C4-2B (cell line): Measurements from ENCODE around the gene BCLAF3.

Source experiments
- H3K27ac ChIP-seq: fragments of 450-650 bp; 2 replicates; pipeline ENCODE4 v1.5.1; 2017
- CTCF ChIP-seq: fragments of 450-650 bp; conservative IDR thresholded peaks from 2 replicates; pipeline ENCODE4 v1.5.1; 2017; ENCODE audit warnings: mild to moderate bottlenecking
- ZFX ChIP-seq: fragments of 450-650 bp; IDR thresholded peaks from 2 replicates; pipeline ENCODE4 v1.6.1; 2017

BCLAF3 gene

GRCh38 chrX:19956306-19956705, 34.6 kb downstream of the BCLAF3 start:
- H3K27ac ChIP-seq: no peak overlapping the region
- TF ChIP-seq ZFX (no peak), CTCF (no peak)

DNA sequence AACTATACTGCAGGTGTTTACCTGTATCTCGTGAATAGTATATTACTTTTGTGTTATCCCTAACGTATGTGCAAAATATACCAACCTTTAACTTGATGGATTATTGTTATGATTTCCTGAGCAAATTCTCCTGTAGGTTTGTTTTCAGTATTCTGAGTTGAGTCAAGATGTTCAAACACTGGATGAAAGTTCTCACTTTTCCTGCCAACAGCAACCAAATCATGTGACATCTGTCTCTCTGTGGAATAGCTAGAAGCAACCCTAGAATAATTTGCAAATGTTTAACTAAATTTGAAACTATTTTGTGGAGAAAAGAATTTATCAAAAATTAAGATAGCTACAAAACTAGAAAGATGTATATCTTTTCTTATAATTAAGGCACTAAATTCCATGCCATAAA, 35.6 kb downstream of the BCLAF3 start:
- TF ChIP-seq ZFX: no peak
- TF ChIP-seq CTCF: no peak
- H3K27ac ChIP-seq: no peak overlapping the region

- H3K27ac ChIP-seq: no peak overlapping the region
- TF ChIP-seq ZFX (no peak), CTCF (no peak)
Measured at GRCh38 chrX:19954335-19955096, 36.3 kb downstream of the BCLAF3 start.

DNA sequence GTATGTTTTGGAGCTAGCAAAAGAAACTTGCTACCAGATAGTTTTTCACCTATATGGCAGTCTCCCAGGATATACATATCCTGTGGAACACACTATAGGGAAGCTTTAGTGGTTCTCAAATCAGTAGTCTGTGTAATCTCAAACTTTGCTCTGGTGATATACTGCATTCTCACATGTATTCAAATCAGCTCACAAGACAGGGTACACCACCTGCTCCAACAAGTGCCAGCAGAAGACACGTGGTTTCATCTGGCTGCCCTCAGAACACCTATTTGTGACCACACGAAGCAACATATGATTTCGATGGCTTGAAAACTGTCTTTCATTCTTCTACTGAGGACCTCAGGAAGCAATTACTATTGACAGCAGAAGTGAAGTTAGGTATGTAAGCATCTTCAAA, 37.7 kb downstream of the BCLAF3 start:
- no peak overlapping the region for H3K27ac ChIP-seq
- no peak for TF ChIP-seq CTCF
- no peak for TF ChIP-seq ZFX

- H3K27ac ChIP-seq: no peak overlapping the region
- no peak for TF ChIP-seq CTCF
- TF ChIP-seq ZFX: no peak
Measured at GRCh38 chrX:19949340-19949739, 41.5 kb downstream of the BCLAF3 start.

DNA sequence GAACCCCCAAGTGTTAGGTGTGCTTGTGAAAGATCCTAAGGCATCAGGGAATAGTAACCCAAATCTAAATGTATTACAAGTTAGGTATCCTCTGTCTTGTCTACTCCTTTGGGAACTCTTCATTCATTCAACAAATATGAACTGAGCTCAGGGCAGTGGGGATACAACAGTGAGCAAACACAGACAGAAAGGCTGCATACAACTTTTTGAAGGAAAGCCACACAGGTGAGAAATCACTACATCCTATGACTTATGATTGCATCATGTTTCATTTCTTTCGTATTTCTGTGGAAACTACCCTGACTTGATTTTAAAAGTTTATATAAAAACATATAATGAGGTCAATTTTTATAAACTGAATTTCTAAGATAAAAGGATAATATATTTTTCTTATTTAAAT, 43.2 kb downstream of the BCLAF3 start:
- no peak overlapping the region for H3K27ac ChIP-seq
- TF ChIP-seq ZFX (no peak), CTCF (no peak)
